Hepatic stellate cell (primary cell): ENCODE results near the gene PLCD1.
A peak's percentile ranks its signal among the peaks of the same experiment; 100 is the strongest.
"Not testable (repeated sequence)": the region's sequence is repeated elsewhere in the genome, so short reads cannot be mapped to it uniquely, and the experiment has no call there.

Source experiments
- DNase-seq: peaks from one replicate; pipeline ENCODE4 v3.0.0; 2011; ENCODE audit warnings: low spot score

The PLCD1 gene

DNA sequence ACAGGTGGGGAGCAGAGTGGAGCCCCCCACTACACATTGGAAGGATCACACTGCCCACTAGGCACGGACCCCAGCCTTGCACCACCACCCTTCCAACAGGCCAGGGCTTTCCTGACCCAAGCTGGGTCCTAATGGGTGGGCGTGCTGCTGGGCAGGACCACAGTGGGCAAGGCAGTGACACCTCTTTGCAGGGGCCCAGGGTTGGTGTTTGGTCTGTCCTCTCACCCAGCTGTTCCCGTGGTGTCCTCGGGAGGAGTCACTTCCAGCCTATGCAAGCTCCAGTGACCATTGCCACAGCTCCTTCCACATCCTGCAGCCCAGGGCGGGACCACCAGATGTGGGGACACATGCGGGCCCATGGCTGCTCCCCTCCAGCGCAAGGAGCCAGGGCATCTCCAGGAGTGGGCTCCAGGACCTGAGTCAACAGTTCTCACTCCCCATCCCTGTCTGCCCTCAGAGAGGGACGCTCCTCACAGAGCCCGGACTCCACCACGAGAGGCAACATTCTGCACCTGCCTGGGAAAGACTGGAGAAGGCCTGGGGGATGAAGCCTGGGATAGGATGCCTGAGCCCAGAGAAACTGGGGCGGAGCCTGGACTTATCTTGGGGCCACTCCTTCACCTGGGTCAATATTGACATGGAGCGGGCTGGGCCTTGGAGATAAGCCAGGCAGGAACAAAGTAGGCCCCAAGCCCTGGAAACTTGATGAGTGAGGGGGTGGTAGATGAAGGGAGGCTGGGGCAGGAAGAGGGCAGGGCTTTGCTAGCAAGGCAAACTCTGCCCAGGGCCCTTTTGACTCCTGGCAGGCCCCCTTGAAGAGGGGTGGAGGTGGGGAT, 42.7 kb downstream of the PLCD1 start:
- no peak for DNase-seq

DNA sequence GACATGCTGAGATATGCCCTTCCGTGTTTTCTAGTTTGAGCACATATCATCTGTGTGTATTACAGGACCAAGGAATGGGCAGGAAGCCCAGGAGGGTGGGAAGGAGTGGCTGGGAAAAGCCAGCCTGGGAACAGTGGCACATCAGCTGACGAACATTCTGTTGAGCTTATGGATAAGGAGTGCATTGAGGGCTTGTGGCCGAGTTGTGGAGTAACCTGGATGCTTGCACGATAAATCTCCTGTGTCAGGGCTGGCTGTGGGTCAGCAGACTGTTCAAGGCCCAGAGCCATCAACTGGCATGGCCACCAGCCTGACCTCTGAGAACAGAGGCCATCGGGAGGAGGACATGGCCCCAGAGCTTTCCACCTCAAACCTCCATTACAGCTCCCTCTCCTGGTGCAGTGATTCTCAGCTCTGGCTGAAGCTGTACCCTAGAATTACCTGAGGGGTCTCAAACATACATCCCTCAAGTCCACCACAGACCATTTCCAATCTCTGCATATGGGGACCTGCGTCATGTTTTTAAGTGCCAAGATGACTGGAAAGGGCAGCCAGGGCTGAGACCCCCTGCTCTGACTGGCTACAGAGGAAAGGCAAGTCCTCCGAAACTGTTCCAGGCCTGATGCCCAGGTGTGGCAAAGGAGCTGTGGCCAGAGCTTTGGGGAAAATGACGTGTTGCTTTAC, 43.7 kb downstream of the PLCD1 start:
- DNase-seq: no peak

DNA sequence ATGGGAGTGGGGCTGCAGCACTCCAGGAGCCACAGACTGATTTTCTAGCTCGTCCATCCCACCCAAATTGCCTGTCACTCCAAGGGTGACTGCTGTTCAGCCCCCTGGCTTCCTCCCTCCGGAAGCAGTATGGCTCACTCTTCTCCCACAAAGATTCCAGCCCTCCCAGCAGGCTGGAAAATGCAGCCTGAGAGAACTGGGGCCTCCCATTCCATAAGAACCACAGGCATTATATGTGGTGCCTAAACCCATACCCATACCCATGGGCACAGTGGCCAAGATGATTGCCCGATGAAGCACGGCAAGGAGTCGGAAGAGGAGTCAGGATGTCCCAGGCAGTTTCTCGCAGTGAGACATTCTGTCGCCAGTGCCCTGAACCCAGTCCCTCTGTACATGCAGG, 44.8 kb downstream of the PLCD1 start:
- DNase-seq: no peak

DNA sequence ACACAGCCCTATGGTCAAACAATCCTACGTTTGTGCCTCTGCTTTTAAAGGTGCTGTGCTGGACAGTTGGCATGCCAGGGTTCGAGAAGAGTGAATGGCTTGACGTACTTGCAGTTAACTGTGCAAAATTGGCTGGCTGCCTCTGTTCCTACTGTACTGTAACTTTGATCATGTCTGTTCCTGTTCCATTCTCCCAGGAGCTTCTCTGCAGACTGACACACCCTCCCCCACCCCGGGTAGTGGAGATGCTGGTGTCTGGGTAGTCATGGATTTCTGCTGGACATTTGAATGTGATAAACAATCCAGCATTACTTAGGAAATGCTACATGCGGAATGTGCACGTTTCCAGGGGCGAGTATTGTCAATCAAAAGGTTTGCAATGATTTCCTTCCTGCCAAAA, 45.4 kb downstream of the PLCD1 start:
- no peak for DNase-seq

DNA sequence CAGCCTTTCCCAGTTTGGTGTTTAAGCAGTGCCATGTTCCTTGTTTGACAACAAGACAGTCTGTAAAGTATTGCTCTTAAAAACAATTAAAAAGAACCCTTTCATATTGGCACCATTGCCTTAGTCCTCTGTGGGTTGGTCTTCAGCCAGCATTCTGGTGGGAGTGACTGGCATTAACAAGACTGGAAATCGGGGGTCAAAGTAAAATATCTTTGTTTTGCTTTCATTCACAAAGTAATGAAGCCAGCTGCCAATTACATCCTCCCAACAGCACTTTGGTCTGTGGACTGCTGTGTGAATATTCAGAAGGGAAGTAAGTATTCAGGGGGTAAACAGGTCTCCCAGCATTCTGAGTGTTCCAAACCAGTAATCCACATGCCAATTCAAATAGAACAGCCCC, 47.1 kb downstream of the PLCD1 start:
- no peak for DNase-seq

DNA sequence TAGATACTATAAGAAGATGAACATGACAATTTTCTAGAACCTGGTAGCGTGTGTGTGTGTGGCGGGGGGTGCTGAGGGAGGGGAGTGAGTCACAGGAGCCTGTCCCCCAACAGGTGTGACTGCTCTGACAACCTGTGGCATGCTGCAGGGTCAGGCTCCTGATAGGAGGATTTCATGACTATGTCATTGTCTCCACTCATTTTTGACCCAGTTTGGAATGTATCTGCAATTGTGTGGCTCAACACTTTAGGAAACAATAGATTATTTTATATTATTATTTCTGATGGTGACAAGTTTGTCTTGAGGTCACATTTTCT, 48.1 kb downstream of the PLCD1 start:
- no peak for DNase-seq

DNA sequence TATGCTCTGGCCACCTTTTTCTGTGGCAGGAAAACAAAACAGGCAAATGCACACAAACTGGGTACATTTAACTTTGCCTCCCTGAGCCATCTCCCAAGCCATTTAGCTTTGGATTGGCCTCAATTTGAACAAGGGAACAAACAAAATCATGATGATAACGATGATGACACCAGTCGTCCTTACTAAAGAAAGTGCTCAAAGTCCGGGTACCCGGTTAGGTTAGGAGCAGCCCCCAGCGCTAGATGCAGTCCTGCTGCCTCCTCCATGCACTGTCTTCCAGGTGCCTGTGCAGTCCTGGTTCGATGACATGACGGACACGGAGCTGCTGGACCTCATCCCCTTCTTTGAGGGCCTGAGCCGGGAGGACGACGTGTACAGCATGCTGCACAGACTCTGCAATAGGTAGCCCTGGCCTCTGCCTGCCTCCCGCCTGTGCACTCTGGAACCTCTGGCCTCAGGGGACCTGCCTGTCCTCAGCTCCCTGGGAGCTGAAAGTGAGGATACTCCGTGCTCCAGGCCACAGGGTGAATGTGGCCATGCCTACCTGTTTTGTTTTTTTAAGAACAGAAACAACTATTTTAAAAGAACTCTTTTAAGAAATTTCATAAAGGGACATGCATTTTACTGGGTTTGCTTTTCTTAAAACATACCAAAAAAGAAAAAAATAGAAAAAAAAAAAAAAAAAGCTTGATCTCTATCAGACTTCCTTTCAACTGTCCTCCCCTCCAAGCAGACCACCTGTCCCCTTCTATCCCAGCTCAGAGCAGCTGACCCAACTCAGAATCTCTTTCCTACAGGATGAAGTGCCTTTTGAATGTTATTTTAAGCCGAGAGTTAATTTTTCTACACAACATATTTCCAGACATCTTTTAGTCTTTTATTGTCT, 48.7 kb downstream of the PLCD1 start:
- DNase-seq: no peak

DNA sequence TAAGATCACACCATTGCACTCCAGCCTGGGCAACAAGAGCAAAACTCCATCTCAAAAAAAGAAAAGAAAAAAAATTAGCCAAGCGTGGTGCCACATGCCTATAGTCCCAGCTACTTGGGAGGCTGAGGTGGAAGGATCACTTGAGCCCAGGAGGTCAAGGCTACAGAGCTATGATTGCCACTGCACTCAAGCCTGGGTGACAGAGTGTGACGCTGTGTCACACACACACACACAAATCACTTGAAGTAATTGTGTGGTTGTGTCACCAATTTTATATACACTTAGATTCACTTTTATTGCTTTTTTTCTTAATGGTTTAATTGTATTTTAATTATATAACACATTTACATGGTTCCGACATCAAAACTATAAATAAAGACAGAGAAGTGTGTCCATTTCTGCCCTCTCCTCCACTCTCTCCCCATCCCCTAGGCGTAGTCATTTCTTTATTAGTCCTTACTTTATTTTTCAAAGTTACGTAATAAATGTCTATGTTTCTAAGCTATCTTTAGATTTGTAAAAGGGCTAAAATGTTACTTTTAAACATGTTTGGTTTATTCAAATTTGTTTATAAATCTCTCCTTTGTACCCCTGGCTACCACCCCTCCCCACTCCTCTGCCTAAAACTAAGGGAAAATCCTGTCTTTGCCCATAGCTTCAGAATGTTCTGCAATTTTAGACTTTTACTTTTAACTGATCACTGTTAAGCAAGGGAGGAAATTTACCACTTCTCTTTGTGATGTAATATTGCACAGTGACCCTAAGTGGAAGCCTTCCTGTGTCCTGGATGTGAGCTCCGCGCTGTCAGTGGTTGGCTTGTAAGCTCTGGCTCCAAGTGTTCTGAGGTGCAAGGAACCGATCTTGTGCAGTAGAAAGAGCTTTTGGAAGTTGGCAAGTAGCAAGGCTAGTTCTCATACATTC, 49.6 kb downstream of the PLCD1 start:
- DNase-seq: no peak

DNA sequence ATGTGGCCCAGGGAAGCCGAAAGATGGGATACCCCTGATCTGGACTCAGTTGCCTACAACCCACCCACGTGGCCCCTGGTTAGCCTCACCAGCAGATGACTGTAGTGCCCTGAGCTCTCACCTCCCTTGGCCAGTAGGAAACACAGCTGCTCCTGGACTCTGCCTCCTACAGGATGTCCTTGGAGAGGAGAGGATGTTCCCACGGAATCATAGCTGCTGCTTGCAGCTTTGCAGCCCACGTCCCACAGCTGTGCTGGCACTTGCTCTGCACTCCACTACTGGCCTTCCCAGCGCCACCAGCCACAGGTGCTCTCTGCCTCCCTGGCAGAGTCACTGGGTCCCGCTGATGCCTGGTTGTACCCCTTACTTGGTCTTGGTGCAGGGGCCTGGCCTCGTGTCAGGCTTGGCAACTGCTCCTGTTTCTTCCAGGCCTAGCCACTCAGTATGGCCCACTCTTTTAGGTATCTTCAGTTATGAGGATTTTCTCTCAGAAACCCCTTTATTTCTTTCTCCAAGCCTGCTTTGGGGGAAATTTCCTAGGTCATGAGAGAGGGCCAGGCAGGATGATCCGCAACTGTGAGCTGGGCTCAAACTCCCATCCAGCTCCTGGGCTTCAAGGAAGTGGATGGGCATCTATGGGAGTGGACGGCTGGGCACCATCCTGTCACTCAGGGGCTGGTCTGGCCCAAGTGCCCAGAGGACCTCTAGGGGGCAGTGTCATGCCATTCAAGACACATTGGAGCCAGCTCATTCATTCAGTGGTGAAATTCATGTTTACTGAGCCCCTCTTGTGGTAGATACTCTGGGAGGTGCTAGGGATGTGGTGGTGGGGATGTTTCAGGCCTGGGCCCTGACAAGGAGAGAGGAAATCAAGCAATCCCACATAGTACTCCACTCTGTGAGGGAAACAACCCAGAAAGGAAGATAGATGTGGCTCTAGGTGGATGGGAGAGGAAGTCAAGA, 55.0 kb downstream of the PLCD1 start:
- peak; percentile 64 for DNase-seq

DNA sequence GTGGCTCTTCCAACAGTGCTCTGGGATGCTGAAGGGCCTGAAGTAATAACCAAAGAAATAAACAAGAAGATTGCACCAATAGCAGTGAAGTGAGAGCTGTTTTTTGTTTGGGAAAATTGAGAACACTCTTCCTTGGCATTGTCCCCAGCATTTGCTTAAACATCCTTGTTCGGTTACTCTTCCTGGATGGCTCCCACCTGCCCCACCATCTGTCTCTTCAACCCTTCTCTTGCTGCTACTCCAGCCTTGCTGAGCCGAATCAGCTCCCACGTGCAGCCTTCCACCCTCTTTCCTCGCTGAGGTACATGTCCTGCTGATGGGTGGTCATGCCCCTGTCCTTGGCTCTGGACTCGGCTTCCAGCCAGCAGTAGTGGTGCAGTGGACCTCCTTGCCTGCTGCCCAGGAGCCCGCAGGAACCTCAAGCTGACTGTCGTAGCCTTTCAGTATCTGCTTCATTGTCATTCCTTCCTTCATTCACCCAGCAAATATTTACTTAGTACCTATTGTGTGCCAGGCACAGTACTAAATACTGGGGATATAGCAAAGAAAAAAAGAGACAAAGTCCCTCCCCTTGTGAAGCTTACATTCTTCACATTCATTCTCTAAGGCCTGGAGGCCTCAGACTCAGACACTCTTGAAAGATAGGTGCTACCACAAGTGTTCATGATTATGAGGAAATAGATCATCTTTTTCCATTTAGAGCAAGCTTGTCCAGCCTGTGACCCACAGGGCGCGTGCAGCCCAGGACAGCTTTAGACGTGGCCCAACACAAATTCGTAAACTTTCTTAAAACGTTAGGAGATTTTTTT, 56.0 kb downstream of the PLCD1 start:
- no peak for DNase-seq

DNA sequence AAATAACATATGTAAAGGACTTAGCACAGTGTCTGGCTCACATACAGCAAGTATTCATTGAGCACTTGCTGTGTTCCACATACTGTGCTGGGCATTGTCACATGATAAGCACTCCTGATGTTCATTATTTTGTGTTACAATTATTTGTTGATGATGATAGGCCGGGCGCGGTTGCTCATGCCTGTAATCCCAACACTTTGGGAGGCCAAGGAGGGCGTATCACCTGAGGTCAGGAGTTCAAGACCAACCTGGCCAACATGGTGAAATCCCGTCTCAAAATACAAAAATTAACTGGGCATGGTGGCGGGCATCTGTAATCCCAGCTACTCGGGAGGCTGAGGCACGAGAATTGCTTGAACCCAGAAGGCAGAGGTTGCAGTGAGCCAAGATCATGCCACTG, 57.4 kb downstream of the PLCD1 start:
- not testable (repeated sequence) for DNase-seq

DNA sequence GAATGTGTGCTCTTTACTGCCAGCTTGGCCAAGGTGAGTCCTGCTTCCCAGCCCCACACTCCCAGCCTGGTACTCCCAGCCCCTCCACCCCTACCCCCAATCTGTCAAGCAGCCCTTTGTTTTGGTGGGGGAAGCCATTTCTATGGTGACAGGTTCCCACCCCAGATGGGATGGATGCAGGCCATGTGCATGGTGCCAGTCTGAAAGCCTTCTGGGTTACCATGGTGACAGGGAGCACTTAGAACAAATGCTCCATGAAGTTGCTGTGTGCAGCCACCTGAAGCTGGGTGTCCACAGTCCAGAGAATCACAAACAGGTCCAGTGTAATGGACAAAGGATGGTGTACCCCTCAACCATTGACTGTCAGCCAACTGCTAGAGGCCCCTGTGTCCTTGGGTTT, 58.0 kb downstream of the PLCD1 start:
- no peak for DNase-seq

DNA sequence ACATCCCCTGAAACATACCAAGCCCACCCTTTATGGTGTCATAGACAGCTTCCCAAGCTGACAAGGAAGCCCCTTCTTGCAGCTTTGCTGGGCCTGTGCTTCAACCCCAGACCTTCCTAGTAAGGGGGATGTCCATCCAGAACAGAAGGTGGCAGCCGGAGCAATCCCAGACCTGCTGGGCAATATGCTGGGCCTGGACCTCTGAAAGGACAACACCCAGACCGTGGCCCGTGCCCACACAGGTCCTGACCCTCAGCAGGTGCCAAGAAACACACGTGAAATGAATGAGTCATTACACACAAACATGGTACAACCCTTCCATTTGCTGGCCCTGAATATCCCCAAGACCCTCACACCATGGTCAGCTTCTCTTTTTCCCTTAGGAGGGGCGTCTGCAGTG, 58.6 kb downstream of the PLCD1 start:
- no peak for DNase-seq

DNA sequence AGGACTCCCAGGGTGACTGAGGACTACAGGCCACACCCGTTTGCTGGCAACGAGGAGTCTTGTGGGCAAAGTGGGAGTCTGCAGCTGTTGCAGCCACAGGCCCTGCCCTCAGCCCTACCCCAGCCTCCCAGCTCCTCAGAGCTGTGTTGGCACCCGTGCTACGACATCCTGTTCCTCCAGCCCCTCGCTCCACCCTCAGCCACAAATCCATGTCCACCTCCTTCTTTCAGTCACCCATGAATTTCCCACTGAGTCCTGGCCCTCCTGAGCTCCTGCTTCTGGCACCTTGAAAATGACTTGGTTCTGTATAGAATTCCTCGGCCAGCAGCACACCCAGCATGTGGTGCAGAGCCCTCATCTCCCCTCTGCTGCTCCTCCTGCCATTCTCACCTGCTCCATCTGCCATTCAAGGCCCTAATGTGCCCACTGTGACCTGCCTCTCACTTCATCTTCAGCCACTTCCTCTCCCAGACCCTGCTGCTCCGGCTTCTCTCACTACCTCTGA, 59.8 kb downstream of the PLCD1 start:
- DNase-seq: no peak

DNA sequence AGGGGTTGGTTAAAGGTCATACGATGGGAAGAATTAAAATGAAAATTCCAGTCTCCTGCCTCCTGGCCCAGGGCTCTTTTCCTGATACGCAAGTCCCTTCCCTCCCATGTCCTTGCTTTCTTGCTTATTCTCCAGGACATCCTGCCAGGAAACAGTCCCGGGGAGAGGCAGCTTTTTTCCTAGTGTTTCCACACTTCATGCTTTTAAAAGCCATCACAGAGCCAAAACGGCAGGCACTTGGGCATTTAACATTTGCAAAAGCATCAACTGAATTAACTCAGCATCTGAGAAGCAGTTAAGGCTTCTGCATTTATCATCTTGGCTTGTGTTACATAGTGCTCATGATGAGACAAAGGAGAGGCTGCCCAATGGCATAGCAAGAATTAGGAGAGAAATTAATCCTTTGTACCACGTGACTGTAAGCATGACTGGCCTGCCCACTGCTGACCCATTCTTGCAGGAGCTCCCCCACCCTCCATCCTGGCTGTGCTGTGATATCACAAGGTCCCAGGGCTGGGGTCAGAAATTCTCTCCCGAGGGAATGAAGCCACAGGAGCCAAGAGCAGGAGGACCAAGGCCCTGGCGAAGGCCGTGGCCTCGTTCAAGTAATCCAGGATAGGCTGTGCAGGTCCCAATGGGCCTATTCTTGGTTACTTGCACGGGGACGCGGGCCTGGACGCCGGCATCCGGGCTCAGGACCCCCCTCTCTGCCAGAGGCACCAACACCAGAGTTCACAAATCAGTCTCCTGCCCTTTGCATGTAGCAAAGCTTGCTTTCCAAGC, 60.4 kb downstream of the PLCD1 start:
- DNase-seq: no peak

DNA sequence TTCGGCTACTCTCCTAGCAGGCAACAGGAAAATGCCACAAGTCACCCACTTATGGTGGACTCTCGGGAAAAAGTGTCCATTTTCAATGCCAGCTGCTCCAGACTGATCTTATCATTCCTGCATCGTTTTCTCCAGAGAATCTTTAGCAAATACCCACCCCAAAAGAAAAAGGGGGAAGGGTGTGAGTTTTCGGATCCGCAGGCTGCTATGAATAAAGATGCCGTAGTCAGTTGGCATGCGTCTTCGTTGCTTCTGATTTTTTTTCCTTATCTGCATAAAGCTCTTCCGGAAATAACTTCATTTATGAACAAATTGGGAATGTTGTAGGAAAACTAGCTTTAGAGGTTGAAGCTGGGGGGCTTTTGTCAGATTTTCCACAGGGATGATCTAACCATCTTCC, 61.2 kb downstream of the PLCD1 start:
- no peak for DNase-seq

DNA sequence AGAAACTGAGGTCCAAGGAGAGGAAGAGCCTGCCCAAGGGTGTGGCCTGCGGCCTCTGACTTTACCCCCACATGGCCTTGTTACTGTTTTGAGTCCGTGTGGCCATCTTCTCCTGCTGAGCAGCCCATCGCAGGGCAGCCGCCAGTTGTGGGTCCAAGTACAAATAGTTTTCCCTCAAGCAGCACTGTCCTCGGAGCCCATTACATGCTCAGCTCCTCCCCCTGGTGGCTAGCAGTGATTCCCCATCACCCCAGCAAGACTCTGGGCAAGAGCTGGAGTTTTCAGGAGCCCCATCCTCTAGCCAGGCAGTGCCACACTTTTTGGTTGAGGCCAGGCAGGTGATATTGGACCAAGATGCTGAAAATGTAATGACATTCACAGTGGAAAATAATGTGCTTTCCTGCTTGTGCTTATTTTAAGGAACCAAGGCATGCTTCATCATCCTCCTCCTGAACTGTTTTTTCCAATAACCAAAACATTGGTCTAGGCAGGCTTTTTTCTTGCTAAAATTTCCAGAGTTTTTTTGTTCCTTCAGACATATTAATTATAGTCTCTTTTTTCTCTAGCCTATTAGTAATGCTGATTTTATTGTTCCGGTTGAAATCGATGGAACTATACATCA, 62.1 kb downstream of the PLCD1 start:
- DNase-seq: peak; percentile 79

DNA sequence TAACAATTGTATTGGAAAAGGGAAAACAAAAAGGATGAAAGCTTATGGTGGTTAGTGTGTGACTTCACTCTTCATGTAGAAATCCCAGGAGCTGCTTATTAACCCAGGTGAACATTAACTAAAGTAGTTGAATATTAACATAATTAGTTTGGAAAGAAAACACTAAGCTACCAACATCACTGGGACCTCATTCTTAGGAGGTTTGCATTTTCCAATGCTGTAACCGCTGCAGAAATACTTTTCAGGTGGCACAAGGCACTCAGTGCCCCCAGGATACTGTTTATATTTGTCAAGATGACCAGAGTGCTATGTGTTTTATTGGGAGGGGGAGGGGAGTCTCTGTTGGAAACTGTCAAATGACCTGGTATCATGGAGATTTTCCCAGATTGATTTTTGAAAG, 64.7 kb downstream of the PLCD1 start:
- DNase-seq: no peak
